OCI-LY7 (cell line): ENCODE measurements around the gene TMEM38A.
A peak's percentile ranks its signal among the peaks of the same experiment; 100 is the strongest.

Experiments
- EZH2phosphoT487 ChIP-seq: fragments of 200-600 bp; sonication (generic); IDR thresholded peaks from 2 replicates; pipeline ENCODE4 v1.6.1; 2018; ENCODE audit warnings: low read depth, borderline replicate concordance, mild to moderate bottlenecking, mixed run types, antibody characterized with exemption, low read length, moderate library complexity, mixed read lengths
- TF ChIP-seq, protein P1 (sequence below): fragments of 200-600 bp; sonication (generic); conservative IDR thresholded peaks from 2 replicates; pipeline ENCODE4 v1.5.1; 2014; ENCODE audit warnings: mild to moderate bottlenecking, antibody characterized with exemption, low read length, moderate library complexity, mixed read lengths

GRCh38 chr19:16714702-16715287, 53.9 kb downstream of the TMEM38A start:
- TF ChIP-seq, protein P1, sequence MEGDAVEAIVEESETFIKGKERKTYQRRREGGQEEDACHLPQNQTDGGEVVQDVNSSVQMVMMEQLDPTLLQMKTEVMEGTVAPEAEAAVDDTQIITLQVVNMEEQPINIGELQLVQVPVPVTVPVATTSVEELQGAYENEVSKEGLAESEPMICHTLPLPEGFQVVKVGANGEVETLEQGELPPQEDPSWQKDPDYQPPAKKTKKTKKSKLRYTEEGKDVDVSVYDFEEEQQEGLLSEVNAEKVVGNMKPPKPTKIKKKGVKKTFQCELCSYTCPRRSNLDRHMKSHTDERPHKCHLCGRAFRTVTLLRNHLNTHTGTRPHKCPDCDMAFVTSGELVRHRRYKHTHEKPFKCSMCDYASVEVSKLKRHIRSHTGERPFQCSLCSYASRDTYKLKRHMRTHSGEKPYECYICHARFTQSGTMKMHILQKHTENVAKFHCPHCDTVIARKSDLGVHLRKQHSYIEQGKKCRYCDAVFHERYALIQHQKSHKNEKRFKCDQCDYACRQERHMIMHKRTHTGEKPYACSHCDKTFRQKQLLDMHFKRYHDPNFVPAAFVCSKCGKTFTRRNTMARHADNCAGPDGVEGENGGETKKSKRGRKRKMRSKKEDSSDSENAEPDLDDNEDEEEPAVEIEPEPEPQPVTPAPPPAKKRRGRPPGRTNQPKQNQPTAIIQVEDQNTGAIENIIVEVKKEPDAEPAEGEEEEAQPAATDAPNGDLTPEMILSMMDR = peak; percentile 99
- TF ChIP-seq EZH2phosphoT487 = no peak
